ENCODE measurements around the gene UBTF. TPM values are rescaled to one million over a fixed set of nuclear protein-coding genes. Genes with fewer than 3 reads are reported as not detected.

UBTF gene
- total RNA-seq, 6 experiments from 2014 or later, result 58.6 to 69.1 (median 65.6) TPM

- DNase-seq, result no peak
- H3K27me3 Mint-ChIP-seq (ENCODE audit: insufficient read depth), result peaks cover 23% of the 10 kb centered on the region
- no peaks in the 10 kb centered on the region for H3K9me3 Mint-ChIP-seq
- H3K36me3 Mint-ChIP-seq (ENCODE audit: low read depth), result no peaks in the 10 kb centered on the region
- no peak for TF ChIP-seq CTCF (IDR thresholded peaks at IDR 0.05)
- no peak overlapping the region for H3K4me3 Mint-ChIP-seq
- H3K4me1 Mint-ChIP-seq (ENCODE audit: low read depth), result no peaks in the 10 kb centered on the region
- H3K27ac Mint-ChIP-seq, result no peak overlapping the region
Measured at GRCh38 chr17:44263345-44263902, 43.9 kb upstream of the UBTF start.

- no peak for DNase-seq
Measured at GRCh38 chr17:44262654-44263225, 43.3 kb upstream of the UBTF start.

GRCh38 chr17:44260296-44260695 is 40.8 kb upstream of the UBTF start:
- DNase-seq, result no peak
- H3K27me3 Mint-ChIP-seq (ENCODE audit: insufficient read depth), result peaks cover 36% of the 10 kb centered on the region
- no peak for TF ChIP-seq CTCF (IDR thresholded peaks at IDR 0.05)
- H3K4me1 Mint-ChIP-seq (ENCODE audit: low read depth), result no peaks in the 10 kb centered on the region
- H3K36me3 Mint-ChIP-seq (ENCODE audit: low read depth), result no peaks in the 10 kb centered on the region
- H3K27ac Mint-ChIP-seq, result no peak overlapping the region
- H3K9me3 Mint-ChIP-seq, result no peaks in the 10 kb centered on the region
- no peak overlapping the region for H3K4me3 Mint-ChIP-seq

More at GRCh38 chr17:44262654-44263225, 43.3 kb upstream of the UBTF start:
- Mint-ChIP-seq H3K9me3 (no peaks in the 10 kb centered on the region), H3K27me3 (ENCODE audit: insufficient read depth) (peaks cover 22% of the 10 kb centered on the region), H3K4me1 (ENCODE audit: low read depth) (no peaks in the 10 kb centered on the region), H3K36me3 (ENCODE audit: low read depth) (no peaks in the 10 kb centered on the region), H3K4me3 (no peak overlapping the region), H3K27ac (no peak overlapping the region)
- no peak for TF ChIP-seq CTCF (IDR thresholded peaks at IDR 0.05)

GRCh38 chr17:44258811-44259351 is 39.4 kb upstream of the UBTF start:
- H3K4me1 Mint-ChIP-seq (ENCODE audit: low read depth), result no peaks in the 10 kb centered on the region
- H3K9me3 Mint-ChIP-seq, result no peaks in the 10 kb centered on the region
- peaks cover 36% of the 10 kb centered on the region for H3K27me3 Mint-ChIP-seq (ENCODE audit: insufficient read depth)
- no peak overlapping the region for H3K27ac Mint-ChIP-seq
- no peak overlapping the region for H3K4me3 Mint-ChIP-seq
- H3K36me3 Mint-ChIP-seq (ENCODE audit: low read depth), result no peaks in the 10 kb centered on the region
- TF ChIP-seq CTCF (IDR thresholded peaks at IDR 0.05), result no peak
- no peak for DNase-seq

- no peak for TF ChIP-seq CTCF (IDR thresholded peaks at IDR 0.05)
- no peaks in the 10 kb centered on the region for H3K9me3 Mint-ChIP-seq
- H3K27me3 Mint-ChIP-seq (ENCODE audit: insufficient read depth), result peaks cover 36% of the 10 kb centered on the region
Measured at GRCh38 chr17:44257815-44258760, 38.6 kb upstream of the UBTF start.

More at GRCh38 chr17:44257815-44258760, 38.6 kb upstream of the UBTF start:
- no peak overlapping the region for H3K4me3 Mint-ChIP-seq
- no peak overlapping the region for H3K27ac Mint-ChIP-seq
- H3K36me3 Mint-ChIP-seq (ENCODE audit: low read depth), result no peaks in the 10 kb centered on the region
- H3K4me1 Mint-ChIP-seq (ENCODE audit: low read depth), result no peaks in the 10 kb centered on the region
- DNase-seq, result no peak

Data from HFFc6 (cell line).